Pancreas (tissue), 10 donors: ENCODE results near the gene PIP5K1C. TPM values are rescaled to one million over a fixed set of nuclear protein-coding genes. Genes with fewer than 3 reads are reported as not detected.
A peak's percentile ranks its signal among the peaks of the same experiment; 100 is the strongest.

ENCODE experiments used
- ATAC-seq, 4 donors: fragments of 200-7000 bp; cut with Tn5 transposase; one replicate each; pipeline versions ENCODE4 v1.8.0 to v1.9.1; 2020; ENCODE audit warnings: mild to moderate bottlenecking in 4 of 4, moderate library complexity in 4 of 4
- DNase-seq, 6 donors: peaks; one replicate each; pipeline ENCODE4 v3.0.0-alpha.2; 2020
- FAIRE-seq: peaks from 2 replicates; lab custom pipeline; 2012; peaks lifted over from hg19 to GRCh38; lab: Jason Lieb, UNC
- H3K27ac ChIP-seq, 4 donors: fragments of 200-600 bp; sonication (generic); 1 replicate in 3 of 4; 2 replicates in 1 of 4; pipeline versions ENCODE4 v1.5.0 to v1.8.0; 2020
- H3K27me3 ChIP-seq, 4 donors: fragments of 200-600 bp; one replicate each; pipeline ENCODE4 v1.8.0; 2021
- H3K36me3 ChIP-seq, 3 donors: fragments of 200-600 bp; sonication (generic) in 1 of 3; one replicate each; pipeline versions ENCODE4 v1.5.0 to v1.8.0; 2020 to 2021
- H3K4me1 ChIP-seq, 3 donors: fragments of 200-600 bp; one replicate each; pipeline ENCODE4 v1.8.0; 2021
- H3K4me3 ChIP-seq, 4 donors: fragments of 200-600 bp; sonication (generic) in 2 of 4; one replicate each; pipeline versions ENCODE4 v1.5.0 to v1.8.0; 2020 to 2021
- H3K9me3 ChIP-seq, 4 donors: fragments of 200-600 bp; one replicate each; pipeline ENCODE4 v1.8.0; 2021
- CTCF ChIP-seq, 4 donors: fragments of 200-600 bp; sonication (generic) in 3 of 4; IDR thresholded peaks; one replicate each; pipeline versions ENCODE4 v1.5.0 to v1.8.0; 2021; ENCODE audit warnings: antibody characterized with exemption in 4 of 4
- WGBS, 2 donors: extraction: QIAGEN DNeasy Blood & Tissue Kit; methylation state at CpG; one replicate each; pipeline ENCODE4 v1.1.7; 2013; 5-methylcytosine and 5-hydroxymethylcytosine counted together
- intact Hi-C, 3 donors: fragments of 100-400 bp; cut with DNase I; formaldehyde crosslinking; loops; one replicate each; pipeline versions ENCODE4 v1.11.1 to v1.14.2; 2022
- polyA plus RNA-seq, 2 donors: library from polyadenylated mRNA; stranded (reverse); fragments of 200-250 nt; gene quantifications; one replicate each; pipeline ENCODE4 v1.2.3, GENCODE V29; 2013
- total RNA-seq, 6 donors: library from RNA; stranded (reverse); fragmentation: NEBNext Ultra II Directional in 4 of 6; extraction: Animal tissue kit (Norgen Biotek cat#: 25700) in 4 of 6; gene quantifications; one replicate each; pipeline versions ENCODE4 v1.2.1 to v1.2.4, GENCODE V29; 2021 to 2023
- donor health status: healthy with polysubstance abuse.
- donor health status: DM: no; HTN: no; CAD: no; lungs with moderate emphysema.
- donor health status: DM: no; HTN: no; CAD: no.
- donor health status: control.
- donor health status: control.
- donor health status: Bipolar disorder and iron deficiency.
- donor health status: DM: yes; HTN: yes; CAD: no.
- donor health status: DM: no; HTN: no; CAD: no.
- donor health status: DM: no; HTN: no; CAD: no.
- donor health status: DM: yes; HTN: yes; CAD: no.

PIP5K1C gene
- total and polyA plus RNA-seq, 8 donors, result 12.9 to 24.8 (median 14.9) TPM

- FAIRE-seq (no peak), ATAC-seq (no peak), DNase-seq (peak in 1 of 6 donors; percentile 75)
- Histone ChIP-seq H3K27ac (no peak overlapping the region), H3K4me1 (no peaks in the 10 kb centered on the region), H3K27me3 (no peaks in the 10 kb centered on the region), H3K9me3 (no peaks in the 10 kb centered on the region), H3K4me3 (no peak overlapping the region), H3K36me3 (no peaks in the 10 kb centered on the region)
- intact Hi-C loops, result no loop called here
- TF ChIP-seq CTCF (IDR thresholded peaks at IDR 0.05), result no peak
- WGBS, 2 donors, result 89 to 92% methylated on average over 34 of the region's 34 CpGs
These were observed 7.0 kb downstream of the PIP5K1C start for GRCh38 chr19:3693025-3693925.

- Histone ChIP-seq H3K27me3 (no peaks in the 10 kb centered on the region), H3K27ac (no peak overlapping the region), H3K9me3 (no peaks in the 10 kb centered on the region), H3K36me3 (no peaks in the 10 kb centered on the region), H3K4me1 (no peaks in the 10 kb centered on the region), H3K4me3 (no peak overlapping the region)
- DNase-seq (peak in 1 of 6 donors; percentile 67), FAIRE-seq (no peak), ATAC-seq (peak in 3 of 4 donors; percentile 16 to 51 (median 34))
- TF ChIP-seq CTCF (IDR thresholded peaks at IDR 0.05), result peak in 3 of 4 donors; percentile 14 to 44 (median 19)
- 92 to 94% methylated on average over 23 to 25 of the region's 25 CpGs for WGBS, 2 donors
- intact Hi-C loops, result no loop called here
These were observed 7.9 kb downstream of the PIP5K1C start for GRCh38 chr19:3692141-3693024.

GRCh38 chr19:3691726-3692125 lies 8.5 kb downstream of the PIP5K1C start:
- no peaks in the 10 kb centered on the region for H3K9me3 ChIP-seq
- no peak overlapping the region for H3K27ac ChIP-seq
- 96 to 98% methylated on average over 18 of the region's 18 CpGs for WGBS, 2 donors
- no peaks in the 10 kb centered on the region for H3K36me3 ChIP-seq
- TF ChIP-seq CTCF (IDR thresholded peaks at IDR 0.05), result no peak
- DNase-seq (no peak), FAIRE-seq (no peak), ATAC-seq (no peak)
- no peaks in the 10 kb centered on the region for H3K27me3 ChIP-seq
- H3K4me1 ChIP-seq, result peaks cover 0 to 4% (median 4%) of the 10 kb centered on the region in 3 donors
- no peak overlapping the region for H3K4me3 ChIP-seq
- intact Hi-C loops, result no loop called here

- H3K27me3 ChIP-seq, result no peaks in the 10 kb centered on the region
- FAIRE-seq (no peak), ATAC-seq (no peak), DNase-seq (no peak)
- no peak overlapping the region for H3K27ac ChIP-seq
- H3K9me3 ChIP-seq, result no peaks in the 10 kb centered on the region
- intact Hi-C loops, result no loop called here
- WGBS, 2 donors, result 92% methylated on average over 16 of the region's 16 CpGs
- no peak overlapping the region for H3K4me3 ChIP-seq
- no peaks in the 10 kb centered on the region for H3K36me3 ChIP-seq
- no peak for TF ChIP-seq CTCF (IDR thresholded peaks at IDR 0.05)
- H3K4me1 ChIP-seq, result peaks cover 0 to 8% (median 4%) of the 10 kb centered on the region in 3 donors
These were observed 8.9 kb downstream of the PIP5K1C start for GRCh38 chr19:3691372-3691716.
